Kidney epithelial cell (primary cell): ENCODE measurements around the gene ADIRF. TPM values are rescaled to one million over a fixed set of nuclear protein-coding genes. Genes with fewer than 3 reads are reported as not detected.
"Not testable (repeated sequence)": the region's sequence is repeated elsewhere in the genome, so short reads cannot be mapped to it uniquely, and the experiment has no call there.

ENCODE experiments used
- DNase-seq: peaks from one replicate; pipeline ENCODE4 v3.0.0-alpha.2; 2010; ENCODE audit warnings: low read depth
- H3K27me3 ChIP-seq: 2 replicates; pipeline ENCODE4 v1.6.0; 2011; ENCODE audit warnings: low read length; ENCODE audit not compliant: control insufficient read depth, insufficient read depth
- H3K36me3 ChIP-seq: 2 replicates; pipeline ENCODE4 v1.5.1; 2011; ENCODE audit warnings: low read length; ENCODE audit not compliant: control insufficient read depth, insufficient read depth
- H3K4me3 ChIP-seq: 2 replicates; pipeline ENCODE4 v1.5.1; 2011; ENCODE audit warnings: low read depth, mild to moderate bottlenecking, control low read depth, low read length
- total RNA-seq: library from RNA; depleted of rRNA; stranded (reverse); fragments of >200 nt; gene quantifications from 2 replicates; pipeline ENCODE4 v1.2.3, GENCODE V29; 2015
- TF ChIP-seq, protein P1 (sequence below): IDR thresholded peaks from 2 replicates; pipeline ENCODE4 v1.5.1; 2011; ENCODE audit warnings: mild to moderate bottlenecking, moderate library complexity, low read length, control low read depth, inconsistent platforms; ENCODE audit not compliant: insufficient read depth, poor library complexity, severe bottlenecking

ADIRF gene
- total RNA-seq, 1 donor from 2014 or later: not detected

DNA sequence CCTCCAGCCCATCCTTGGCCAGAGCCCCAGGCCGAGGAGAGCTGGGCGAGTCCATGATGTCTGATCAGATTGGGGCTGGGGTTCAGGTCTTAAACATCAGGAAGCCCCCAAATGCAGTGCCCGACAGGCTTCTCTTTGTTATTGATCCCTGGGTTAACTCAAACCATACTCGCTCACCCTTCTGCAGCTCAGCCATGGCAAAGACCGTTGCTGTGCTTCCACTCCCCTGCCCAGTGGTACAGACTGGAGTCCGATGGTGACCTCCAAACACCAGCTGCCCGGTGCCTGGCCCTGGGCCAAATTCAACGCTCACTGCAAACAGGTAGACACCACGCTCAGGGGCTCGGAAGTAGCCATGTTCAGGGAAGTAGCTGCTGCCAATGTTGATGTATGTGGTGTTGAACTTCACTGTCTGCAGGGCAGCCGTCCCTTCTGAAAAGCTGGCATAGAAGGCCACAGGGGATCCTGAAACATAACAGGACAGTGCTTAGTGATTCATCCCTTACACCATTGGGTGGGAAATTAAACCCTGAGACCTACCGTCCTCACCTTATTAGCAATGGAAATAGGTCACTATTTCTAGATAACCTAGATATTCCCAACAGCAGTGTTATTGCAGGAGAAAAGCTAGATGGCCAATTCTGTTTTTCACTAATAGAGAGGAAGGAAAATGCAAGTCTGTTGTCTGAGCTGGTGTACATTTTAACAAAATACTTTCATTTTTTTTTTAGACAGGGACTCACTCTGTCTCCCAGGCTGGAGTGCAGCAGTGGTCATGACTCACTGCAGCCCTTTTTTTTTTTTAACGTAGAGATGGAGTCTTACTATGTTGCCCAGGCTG is 31.4 kb upstream of the ADIRF start:
- TF ChIP-seq, protein P1, sequence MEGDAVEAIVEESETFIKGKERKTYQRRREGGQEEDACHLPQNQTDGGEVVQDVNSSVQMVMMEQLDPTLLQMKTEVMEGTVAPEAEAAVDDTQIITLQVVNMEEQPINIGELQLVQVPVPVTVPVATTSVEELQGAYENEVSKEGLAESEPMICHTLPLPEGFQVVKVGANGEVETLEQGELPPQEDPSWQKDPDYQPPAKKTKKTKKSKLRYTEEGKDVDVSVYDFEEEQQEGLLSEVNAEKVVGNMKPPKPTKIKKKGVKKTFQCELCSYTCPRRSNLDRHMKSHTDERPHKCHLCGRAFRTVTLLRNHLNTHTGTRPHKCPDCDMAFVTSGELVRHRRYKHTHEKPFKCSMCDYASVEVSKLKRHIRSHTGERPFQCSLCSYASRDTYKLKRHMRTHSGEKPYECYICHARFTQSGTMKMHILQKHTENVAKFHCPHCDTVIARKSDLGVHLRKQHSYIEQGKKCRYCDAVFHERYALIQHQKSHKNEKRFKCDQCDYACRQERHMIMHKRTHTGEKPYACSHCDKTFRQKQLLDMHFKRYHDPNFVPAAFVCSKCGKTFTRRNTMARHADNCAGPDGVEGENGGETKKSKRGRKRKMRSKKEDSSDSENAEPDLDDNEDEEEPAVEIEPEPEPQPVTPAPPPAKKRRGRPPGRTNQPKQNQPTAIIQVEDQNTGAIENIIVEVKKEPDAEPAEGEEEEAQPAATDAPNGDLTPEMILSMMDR: no peak
- Histone ChIP-seq H3K36me3 (no peaks in the 10 kb centered on the region), H3K27me3 (peaks cover 1% of the 10 kb centered on the region), H3K4me3 (no peak overlapping the region)
- no peak for DNase-seq

DNA sequence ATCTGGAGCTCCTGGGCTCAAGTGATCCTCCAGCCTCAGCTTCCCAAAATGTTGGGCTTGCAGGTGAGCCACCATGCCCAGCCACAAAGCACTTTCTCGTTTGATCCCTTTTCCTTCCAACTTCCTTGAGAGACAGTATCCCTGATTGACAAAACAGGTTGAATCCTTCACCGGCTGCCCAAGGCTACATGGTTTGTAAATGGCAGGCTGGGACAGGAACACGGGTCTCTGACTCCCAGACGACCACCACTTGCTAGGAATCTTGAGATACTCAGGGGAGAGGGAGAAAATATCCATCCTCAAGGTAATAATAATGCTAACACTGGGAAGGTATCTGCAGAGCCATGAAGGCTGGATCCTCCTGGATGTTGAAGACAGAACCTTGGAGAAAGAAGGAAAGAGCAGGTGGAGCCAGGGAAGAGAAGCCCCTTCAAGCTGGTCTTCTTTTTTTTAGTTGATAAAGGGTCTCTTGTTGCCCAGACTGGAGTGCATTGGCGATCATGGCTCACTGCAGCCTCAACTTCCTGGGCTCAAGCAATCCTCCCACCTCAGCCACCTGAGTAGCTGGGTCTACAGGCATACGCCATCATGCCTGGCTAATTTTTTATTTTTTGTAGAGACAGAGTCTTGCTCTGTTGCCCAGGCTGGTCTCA is 30.7 kb upstream of the ADIRF start:
- H3K4me3 ChIP-seq: no peak overlapping the region
- no peaks in the 10 kb centered on the region for H3K36me3 ChIP-seq
- peaks cover 8% of the 10 kb centered on the region for H3K27me3 ChIP-seq
- no peak for DNase-seq
- TF ChIP-seq, protein P1: no peak

DNA sequence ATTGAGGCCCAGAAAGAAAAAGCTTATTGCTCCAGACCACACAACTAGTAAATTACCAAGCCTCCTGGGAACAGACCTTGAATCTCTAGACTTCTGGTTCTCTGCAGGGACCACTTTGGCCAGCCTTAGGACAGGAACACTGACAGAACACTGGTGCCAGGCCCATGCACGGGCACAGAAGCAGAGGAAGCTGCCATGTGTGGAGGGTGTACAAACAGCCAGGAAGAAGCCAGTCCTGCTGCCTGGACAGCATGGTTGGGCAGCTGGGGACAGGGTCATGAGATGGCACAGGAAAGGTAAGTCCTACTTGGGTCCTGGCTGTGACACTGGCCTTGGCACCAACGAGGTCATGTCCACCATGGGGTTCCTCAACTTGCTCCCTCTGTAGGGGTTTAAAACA is 30.0 kb upstream of the ADIRF start:
- Histone ChIP-seq H3K27me3 (peaks cover 12% of the 10 kb centered on the region), H3K36me3 (no peaks in the 10 kb centered on the region), H3K4me3 (no peak overlapping the region)
- TF ChIP-seq, protein P1: no peak
- no peak for DNase-seq

DNA sequence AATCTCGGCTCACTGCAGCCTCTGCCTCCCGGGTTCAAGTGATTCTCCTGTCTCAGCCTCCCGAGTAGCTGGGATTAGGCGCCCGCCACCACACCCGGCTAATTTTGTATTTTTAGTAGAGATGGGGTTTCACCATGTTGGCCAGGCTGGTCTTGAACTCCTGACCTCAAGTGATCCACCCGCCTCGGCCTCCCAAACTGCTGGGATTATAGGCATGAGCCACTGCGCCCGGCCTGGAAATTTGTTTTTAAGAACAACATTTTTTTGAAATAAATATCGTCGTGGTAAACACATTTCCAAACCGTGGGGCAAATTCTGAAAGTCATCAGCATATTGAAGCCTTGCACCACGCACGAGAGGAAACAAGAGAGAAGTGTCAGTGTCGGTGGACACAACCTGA is 28.2 kb upstream of the ADIRF start:
- H3K36me3 ChIP-seq, DNase-seq, H3K4me3 ChIP-seq: not testable (repeated sequence)
- peaks cover 12% of the 10 kb centered on the region for H3K27me3 ChIP-seq

- no peak overlapping the region for H3K4me3 ChIP-seq
- TF ChIP-seq, protein P1: no peak
- DNase-seq: no peak
- H3K27me3 ChIP-seq: peaks cover 12% of the 10 kb centered on the region
- no peaks in the 10 kb centered on the region for H3K36me3 ChIP-seq
These were observed 27.6 kb upstream of the ADIRF start for GRCh38 chr10:86940677-86941076.

GRCh38 chr10:86941426-86941825 is 26.9 kb upstream of the ADIRF start:
- Histone ChIP-seq H3K36me3 (no peaks in the 10 kb centered on the region), H3K27me3 (peaks cover 13% of the 10 kb centered on the region), H3K4me3 (no peak overlapping the region)
- DNase-seq: no peak
- TF ChIP-seq, protein P1: no peak
